ENCODE data around the gene CIRBP.
"Not testable (repeated sequence)": the region's sequence is repeated elsewhere in the genome, so short reads cannot be mapped to it uniquely, and the experiment has no call there.

CIRBP gene

DNA sequence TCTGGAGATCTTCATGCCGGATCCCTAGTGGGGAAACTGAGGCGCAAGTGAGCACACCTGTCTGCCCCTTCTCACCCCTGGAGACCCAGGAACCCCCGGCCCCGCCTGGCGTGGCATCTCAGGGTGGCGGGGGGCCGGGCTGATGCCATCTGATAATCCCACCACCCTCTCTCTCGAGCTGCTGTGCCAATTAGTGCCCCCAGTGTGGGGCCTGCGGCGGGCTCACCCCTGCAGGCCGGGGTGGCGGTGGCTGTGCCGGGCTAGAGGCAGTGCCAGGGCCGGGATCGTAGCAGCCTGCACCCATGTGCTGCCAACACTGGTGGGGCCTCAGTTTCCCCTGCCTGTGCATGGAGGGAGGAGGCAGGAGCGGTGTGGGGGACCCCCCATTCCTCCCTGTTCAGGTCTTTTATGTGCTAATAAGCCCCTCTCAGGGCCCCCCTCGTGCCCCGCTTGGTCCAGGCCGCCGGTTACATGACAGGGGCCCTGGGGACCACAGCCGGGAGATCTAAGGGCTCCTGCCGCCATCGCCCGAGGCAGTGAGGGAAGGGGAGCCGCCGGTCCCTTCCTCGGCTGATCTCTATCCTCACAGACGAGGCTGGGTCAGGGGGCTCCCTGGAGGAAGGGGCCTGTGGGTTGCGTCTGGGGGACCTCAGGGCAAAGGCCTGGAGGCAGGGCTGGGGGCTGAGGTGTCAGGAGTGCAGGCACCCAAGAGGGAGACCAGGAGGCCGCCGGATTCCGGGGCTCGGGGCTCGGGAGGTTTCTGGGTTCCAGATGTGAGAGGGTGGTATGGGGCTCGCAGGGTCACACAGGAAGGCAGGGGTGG is 24.9 kb downstream of the CIRBP start:
- no peak for DNase-seq

DNA sequence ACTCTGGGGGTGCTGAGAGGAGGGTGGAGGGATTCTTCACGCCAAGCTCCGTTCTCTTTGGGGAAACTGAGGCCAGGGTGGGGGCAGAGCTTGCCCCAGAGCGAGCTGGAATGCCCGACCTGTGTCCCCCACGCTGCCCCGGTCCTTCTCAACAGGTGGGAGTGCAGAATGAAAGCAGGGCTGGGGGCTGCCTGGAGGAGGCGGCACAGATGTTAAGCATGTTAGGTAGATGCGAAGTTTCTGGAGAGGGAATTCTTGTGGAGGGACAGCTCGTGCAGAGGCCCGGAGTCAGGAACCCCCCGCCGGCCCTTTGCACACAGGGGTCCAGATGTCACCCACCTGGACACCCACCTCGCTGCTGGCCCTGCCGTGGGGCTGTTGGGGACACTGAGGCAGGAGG is 25.6 kb downstream of the CIRBP start:
- no peak for DNase-seq

DNA sequence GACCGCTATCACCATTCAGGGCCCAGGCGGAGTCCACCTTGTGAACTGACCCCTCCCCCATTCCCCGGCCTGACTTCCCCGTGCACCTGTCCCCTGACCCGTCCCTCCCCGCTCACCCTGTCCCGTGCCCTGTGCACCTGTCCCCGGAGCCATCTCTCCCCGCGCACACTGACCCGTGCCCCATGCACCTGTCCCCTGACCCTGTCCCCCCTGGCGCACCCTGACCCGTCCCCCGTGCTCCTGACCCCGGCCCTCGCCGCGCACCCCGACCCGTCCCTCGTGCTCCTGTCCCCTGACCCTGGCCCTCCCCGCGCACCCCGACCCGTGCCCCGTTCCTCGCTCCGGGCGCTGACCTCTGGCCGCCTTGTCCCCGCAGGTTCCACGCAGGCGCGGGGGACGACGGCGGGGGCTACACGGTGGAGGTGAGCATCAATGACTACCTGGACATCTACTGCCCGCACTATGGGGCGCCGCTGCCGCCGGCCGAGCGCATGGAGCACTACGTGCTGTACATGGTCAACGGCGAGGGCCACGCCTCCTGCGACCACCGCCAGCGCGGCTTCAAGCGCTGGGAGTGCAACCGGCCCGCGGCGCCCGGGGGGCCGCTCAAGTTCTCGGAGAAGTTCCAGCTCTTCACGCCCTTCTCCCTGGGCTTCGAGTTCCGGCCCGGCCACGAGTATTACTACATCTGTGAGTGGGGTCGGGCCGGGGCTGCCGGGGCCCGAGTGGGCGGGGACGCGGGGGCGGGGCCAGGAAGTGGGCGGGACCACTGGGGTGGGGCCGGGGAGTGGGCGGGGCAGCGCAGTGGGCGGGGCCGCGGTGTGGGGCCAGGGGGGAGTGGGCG is 26.3 kb downstream of the CIRBP start:
- peak; percentile 32 for DNase-seq

DNA sequence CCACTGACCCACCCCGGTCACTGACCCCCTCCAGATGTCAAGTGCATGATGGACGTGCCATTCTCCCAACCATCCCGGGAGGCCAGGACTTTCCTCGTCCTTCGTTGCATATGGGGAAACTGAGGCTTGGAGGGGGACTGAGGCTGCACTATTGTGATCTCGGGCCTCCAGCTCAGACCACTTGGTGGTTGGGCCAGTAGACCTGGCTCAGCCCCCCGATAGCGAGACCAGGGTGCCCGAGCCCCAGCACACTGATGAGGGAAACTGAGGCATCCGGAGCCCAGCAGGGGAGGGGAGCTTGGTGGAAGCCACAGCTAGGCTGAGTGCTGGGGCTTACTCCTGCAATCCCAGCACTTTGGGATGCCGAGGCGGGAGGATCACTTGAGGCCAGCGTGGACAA is 26.9 kb downstream of the CIRBP start:
- DNase-seq = no peak

DNA sequence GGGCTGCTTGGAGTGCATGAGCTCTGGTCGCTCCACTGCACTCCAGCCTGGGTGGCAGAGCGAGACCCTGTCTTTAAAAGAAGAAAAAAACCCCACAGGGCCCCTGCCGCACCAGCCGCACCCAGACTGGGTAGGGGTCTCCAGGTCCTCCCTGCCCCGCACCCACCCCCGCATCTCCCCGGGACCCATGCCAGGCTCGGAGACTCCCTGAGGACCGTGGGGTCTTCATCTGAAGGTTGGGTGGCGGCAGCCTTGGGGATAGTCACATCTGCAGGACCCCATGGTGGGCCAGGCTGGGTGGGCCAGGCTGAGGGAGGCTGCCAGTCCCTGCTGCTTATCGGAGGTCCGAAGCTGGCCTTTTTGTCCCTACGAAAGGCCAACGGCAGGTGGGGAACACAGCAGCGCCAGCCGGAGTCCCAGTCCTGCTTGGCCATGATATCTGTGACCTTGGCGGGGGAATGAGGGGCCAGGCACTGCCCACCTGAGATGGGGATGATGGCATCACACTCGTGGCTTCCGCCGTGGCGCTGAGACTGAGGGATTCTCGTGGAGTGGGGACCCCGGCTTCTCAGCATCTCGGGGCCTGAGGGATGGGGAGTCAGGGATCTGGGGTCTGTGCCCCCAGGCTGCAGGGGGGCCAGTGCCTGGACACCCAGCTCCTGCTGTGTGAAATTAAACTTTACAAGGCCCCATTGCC is 27.6 kb downstream of the CIRBP start:
- DNase-seq = no peak

DNA sequence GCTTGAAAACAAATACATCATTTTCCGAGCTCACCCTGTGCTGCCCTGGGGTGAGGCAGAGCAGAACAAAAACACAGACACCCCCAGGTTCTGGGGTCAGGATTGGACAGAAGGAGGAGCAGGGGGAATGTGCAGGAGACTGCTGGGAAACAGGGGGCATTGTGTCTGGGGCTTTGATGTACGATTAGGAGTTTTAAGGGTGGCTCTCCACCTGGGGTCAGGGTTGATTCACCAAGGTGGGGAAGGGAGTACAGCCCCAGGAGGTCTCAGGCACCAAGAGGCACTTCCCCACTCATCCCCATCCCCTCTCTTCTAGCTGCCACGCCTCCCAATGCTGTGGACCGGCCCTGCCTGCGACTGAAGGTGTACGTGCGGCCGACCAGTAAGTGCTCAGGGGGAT is 29.1 kb downstream of the CIRBP start:
- DNase-seq = no peak

DNA sequence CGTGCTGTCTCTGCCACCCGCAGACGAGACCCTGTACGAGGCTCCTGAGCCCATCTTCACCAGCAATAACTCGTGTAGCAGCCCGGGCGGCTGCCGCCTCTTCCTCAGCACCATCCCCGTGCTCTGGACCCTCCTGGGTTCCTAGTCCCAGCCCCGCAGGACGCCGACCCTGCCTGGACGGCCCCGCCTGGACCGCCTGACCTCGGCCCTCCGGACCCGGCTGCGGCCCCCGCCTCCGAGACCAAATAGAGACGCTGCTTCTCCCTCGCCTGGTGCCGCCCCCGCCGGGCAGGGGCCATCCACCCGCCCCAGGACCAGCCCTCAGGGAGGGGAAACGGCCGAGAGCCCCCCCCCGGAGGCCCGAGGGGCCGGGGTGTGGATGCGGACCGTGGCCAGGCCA is 30.7 kb downstream of the CIRBP start:
- DNase-seq = no peak

DNA sequence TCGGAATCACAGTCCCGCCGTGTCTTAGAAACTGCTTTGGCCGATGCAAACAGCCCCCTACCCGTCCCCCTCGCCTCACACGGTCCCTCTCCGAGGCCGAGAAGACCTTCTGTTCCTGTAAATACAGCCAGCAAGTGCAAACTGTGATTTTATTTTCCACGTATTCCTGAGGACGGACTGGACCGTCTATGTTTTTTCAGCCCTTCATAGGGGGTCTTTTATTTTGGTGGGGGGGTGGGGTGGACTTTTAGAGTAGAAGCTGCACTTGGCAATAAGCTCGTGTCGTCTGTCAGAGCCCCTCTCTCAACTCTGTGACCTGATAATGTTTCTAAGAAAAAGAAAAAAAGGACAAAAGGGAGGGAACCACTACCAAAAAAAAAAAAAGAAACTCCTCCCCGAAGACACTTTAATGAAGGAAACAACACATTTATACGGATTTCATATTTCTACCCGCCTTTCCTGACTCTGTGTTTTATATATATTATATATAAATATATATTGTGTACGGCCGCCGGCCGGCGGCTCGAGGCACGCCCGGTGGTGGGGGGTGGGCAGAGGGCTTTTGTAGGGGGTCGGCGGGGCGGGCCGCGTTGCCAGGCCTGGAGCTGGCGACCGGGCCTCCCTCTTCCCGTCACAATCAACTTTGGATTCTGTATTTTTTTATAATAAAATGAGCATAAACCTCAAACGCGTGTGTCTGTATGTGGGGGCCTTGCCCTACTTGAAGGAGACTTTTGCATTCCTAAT is 31.8 kb downstream of the CIRBP start:
- no peak for DNase-seq

DNA sequence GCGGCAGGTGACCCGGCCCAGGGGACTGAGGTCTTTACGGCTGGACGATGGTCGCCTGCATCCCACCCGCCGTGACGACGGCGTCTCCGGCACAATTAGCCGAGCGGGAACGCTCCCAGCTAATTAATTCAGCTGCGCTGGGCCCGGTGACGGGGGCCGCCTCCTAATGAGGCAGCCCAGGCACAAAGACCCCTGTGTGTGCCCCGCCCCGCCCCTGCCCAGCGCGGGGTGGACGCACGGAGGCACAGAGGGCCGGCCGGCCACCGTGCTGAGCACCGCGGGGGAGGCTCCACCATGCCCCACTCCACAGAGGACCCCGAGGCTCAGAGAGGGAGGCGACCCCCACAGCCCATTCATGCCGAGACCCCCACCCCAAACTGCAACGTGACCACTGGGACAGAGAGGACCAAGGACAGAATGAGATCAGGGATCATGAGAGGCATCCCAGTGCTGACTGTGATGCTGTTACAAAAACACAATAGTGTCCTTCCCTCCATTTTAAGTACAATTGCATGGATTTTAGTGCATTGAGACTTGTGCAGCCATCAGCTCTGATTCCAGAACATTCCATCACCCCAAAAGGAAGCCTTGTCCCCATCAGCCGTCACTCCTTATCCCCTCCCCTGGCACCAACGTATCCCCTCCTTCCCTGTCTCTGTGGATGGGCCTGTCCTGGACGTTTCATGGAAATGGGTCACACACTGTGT is 33.6 kb downstream of the CIRBP start:
- DNase-seq = no peak

DNA sequence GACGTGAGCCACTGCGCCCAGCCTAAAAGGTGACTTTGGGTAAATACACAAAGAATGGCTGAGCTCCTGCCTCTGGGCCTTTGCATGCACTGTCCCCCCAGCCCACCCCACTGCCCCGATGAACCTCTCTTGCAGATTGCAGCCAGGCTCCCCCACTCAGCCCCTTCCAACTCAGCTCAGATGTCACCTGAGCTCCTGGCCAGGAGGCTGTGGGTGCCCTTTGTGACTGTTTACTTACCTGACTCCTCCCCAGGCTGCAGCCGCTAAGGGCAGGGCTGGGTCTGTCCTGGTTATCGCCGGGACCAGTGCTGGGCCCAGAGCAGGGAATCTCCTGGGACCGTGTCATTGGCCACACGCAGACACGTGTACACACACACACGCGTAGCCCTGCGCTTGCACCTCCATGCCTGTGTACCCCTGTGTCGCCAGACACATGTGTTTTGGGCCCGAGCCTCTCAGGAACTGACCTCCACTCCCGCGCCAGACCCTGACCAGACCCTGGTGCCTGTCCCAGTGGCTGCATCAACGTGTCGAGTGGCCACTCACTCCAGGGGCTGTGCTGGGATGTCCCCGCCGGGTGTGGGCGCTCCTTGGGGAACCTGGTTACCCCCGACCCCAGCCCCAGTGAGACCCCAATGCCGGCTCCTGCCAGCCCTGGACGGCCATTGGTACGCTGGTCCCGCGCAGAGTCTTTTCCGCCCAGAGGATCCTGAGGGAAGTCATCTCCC is 35.2 kb downstream of the CIRBP start:
- no peak for DNase-seq

DNA sequence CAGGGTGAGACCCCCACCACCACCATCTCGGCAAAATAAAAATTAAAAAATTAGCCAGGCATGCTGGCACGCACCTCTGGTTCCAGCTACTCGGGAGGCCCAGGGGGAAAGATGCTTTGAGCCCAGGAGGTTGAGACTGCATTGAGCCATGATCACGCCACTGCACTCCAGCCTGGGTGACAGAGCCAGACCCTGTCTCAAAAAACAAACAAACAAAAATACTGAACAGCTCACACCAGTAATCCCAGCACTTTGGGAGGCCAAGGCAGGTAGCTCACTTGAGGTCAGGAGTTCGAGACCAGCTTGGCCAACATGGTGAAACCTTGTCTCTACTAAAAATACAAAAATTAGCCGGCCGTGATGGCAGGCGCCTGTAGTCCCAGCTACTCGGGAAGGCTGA is 36.2 kb downstream of the CIRBP start:
- not testable (repeated sequence) for DNase-seq

DNA sequence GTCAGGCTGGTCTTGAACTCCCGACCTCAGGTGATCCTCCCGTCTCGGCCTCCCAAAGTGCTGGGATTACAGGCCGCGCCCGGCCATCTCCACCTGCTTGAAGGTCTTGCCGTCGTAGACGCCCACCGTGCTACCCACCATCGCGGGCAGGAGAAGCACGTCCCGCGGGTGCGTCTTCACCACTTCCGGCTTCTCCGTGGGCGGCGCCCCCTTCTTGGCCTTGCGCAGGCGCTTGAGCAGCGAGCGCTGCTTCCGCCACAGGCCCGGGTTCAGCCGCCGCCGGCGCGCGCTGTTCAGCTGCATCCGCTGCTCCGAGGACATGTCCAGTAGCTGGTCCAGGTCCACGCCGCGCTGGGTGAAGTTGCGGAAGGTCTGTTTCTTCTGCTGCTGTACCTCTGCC is 38.2 kb downstream of the CIRBP start:
- DNase-seq = no peak

DNA sequence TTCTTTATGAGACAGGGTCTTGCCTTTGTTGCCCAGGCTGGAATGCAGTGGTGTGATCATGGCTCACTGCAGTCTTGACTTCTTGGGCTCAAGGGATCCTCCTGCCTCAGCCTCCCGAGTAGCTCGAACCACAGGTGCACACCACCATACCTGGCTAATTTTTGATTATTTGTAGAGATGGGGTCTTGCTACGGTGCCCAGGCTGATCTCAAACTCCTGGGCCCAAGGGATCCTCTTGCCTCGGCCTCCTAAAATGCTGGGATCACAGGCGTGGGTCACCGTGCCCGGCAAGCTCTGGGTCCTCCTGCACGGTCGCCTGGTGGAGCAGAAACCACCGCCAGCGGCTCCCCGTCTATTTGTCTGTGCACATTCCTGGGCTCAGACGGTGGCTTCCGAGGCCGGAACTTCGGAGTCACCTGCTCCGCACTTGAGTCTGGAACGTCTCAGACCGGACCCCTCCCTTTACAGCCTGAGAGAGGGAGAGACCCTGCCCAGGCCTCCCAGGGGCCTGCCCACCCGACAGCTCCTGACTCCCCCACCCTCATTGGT is 38.7 kb downstream of the CIRBP start:
- no peak for DNase-seq

DNA sequence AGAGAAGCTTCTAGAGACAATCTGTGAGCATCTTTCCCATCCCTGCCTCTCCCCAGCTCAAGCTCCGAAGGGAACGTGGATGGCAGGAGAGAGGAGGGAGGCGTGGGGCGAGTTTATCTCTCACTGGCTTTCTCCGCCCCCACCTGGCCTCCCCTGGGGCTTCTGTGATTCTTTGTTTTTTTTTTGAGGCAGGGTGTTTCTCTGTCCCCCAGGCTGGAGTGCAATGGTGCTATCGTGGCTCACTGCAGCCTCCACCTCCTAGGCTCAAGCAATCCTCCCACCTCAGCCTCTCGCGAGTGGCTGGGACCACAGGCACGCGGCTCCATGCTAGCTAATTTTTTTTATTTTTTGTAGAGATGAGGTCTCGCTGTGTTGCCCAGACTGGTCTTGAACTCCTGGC is 39.6 kb downstream of the CIRBP start:
- no peak for DNase-seq

DNA sequence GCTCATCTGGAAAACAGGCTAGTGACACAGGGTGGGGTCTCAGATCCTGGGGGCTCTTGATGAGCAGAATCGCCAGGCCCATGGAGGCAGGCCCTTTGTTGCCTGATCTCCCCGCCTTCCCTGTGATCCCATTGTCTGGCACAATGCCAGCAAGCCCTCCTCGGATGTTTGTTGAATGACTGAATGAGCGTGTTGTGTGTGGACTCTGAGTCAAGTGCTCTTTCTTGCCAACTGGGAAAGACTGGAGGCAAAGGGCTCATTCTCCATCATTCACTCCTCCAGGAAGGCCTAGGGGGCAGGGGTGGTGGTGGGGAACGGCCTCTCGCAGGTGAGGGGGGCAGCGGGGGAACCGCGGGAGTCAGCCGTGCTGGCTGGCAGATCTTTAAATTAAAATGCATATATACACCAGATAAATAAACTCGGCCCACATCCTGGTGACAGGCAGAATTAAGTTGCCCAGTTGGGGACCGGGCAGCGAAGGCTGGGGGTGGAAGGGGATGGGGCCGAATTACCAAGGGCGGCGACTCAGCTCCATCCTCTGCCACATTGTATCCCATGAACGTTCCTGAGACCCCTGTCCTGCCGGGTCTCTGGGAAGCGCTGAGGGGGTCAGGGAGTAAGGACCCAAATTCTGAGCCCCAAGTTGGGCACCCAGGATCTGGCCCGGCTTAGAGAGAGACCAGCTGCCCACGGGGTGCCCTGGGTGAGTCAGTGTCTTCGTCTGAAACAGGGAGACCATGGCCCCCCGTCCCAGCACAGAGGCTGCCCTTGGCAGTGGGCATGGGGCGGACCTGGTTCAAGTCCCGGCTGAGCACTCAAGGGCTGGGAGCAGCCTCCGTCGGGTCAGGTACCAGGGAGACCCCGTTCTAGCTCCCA is 41.1 kb downstream of the CIRBP start:
- no peak for DNase-seq

DNA sequence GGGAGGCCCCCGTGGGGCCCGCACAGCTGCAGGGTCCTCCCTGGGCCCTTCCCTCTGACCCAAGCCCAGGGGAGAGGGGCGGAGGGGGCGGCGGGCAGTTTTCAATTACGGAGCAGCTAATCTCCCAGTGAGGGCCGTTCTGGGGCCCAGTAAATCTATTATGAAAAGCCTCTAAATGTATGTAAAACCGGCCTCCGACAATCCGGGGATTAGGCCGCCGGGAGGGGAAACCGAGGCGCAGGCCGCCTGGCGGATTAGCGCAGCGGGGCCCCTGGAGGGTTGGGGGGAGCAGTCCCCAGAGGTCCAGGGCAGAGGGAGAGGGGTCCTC is 41.7 kb downstream of the CIRBP start:
- no peak for DNase-seq

DNA sequence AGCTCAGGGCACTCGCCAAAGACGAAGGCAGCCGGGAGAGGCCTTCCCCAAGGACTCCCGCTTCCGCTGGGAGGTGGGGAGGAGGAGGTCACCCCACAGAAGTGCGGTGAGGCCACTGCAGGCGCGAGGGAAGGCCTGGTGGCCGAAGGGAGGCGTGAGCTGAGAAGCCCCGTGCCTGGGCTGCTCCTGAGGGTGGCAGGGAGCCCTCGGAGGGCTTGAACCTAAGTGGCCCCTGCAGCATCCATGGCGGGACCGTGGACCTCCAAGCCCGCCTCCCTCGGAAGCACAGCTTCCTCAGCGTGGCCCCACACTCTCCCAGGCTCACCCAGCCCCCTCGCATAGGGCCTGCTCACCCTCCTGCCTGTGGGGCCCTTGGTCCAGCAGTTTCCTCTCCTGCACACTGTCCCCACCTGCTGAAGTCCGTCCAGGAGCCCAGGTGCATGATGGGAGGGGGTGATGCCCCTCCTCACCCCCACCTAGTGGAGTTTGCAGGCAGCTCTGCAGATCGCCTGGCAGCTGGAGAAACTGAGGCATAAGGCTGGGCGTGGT is 42.5 kb downstream of the CIRBP start:
- no peak for DNase-seq

DNA sequence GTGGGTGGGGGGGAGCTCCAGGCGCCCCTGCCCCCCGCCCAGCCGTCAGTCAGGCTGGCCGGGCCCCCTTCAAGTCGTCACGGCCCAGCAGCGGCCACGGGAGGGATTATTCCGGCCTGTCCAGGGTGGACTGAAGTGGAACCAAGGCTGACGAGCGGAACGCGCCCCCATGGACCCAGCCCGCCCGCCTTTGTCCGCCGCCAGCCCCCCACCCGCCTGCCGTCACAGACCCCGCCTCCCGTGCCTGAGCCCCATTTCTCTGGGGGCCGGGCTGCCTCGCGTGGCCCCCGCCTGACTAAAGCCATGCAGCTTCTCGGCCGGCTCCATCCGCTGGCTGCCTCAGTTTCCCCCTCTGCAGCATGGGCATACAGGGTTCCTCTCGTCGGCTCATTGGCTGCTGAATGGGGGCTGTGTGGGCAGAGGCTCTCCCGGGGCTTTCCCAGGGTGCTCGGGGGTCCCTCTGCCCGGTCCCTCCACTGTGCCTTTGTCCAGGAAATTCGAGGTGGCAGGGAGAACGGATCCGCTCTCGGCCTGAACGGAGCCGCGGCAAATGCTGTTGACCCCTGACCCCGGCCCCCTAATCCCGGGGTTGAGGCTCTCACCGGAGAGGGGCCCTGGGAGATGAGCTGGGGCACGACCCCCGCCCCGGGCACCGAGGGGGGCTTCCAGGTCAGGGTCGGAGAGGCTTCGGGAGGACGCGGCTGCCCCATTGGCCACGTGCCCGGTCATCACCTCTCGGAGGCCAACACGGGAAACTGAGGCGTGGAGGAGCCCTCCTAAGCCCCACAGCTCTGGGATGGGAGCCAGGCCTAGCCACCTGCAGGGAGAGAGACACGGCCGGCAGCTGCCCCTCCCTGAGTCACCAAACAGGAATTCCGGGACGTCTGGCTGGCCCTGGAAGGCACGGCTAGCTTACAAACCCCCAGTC is 43.9 kb downstream of the CIRBP start:
- DNase-seq = no peak

Data from activated gamma-delta T cell (primary cell).